GM19023 (cell line): ENCODE measurements around the gene AMZ2.
"Not testable (repeated sequence)": the region's sequence is repeated elsewhere in the genome, so short reads cannot be mapped to it uniquely, and the experiment has no call there.

Experiments used
- ATAC-seq: cut with Tn5 transposase; IDR thresholded peaks from one replicate; pipeline ENCODE4 v1.9.1; 2021; ENCODE audit warnings: mild to moderate bottlenecking, moderate library complexity; ENCODE audit not compliant: unreplicated experiment

The AMZ2 gene

GRCh38 chr17:68247445-68248198 lies at the start of gene AMZ2:
TSS of gene AMZ2 (plus strand) at chr17:68248043. CDS start at chr17:68250188, 2,145 bp downstream.
- peak; percentile 90 for ATAC-seq

GRCh38 chr17:68198931-68199836 lies 48.7 kb upstream of the AMZ2 start:
- ATAC-seq: no peak

GRCh38 chr17:68199837-68200688 lies 47.8 kb upstream of the AMZ2 start:
- ATAC-seq: no peak

- no peak for ATAC-seq
Observed at GRCh38 chr17:68200689-68201417, 47.0 kb upstream of the AMZ2 start.

GRCh38 chr17:68201418-68201771 lies 46.4 kb upstream of the AMZ2 start:
- not testable (repeated sequence) for ATAC-seq

- ATAC-seq: not testable (repeated sequence)
Observed at GRCh38 chr17:68202321-68202720, 45.5 kb upstream of the AMZ2 start.

- peak; percentile 14 for ATAC-seq
Observed at GRCh38 chr17:68204736-68205135, 43.1 kb upstream of the AMZ2 start.

GRCh38 chr17:68205251-68205807 lies 42.5 kb upstream of the AMZ2 start:
- peak; percentile 86 for ATAC-seq

GRCh38 chr17:68205808-68206720 lies 41.8 kb upstream of the AMZ2 start:
- peak; percentile 22 for ATAC-seq

- ATAC-seq: no peak
Observed at GRCh38 chr17:68207651-68208253, 40.1 kb upstream of the AMZ2 start.

GRCh38 chr17:68208651-68209050 lies 39.2 kb upstream of the AMZ2 start:
- ATAC-seq: not testable (repeated sequence)

GRCh38 chr17:68209191-68209900 lies 38.5 kb upstream of the AMZ2 start:
- ATAC-seq: not testable (repeated sequence)

GRCh38 chr17:68210570-68211315 lies 37.1 kb upstream of the AMZ2 start:
- ATAC-seq: no peak

- not testable (repeated sequence) for ATAC-seq
Observed at GRCh38 chr17:68213428-68214411, 34.1 kb upstream of the AMZ2 start.

GRCh38 chr17:68215453-68215852 lies 32.4 kb upstream of the AMZ2 start:
- ATAC-seq: not testable (repeated sequence)

- ATAC-seq: not testable (repeated sequence)
Observed at GRCh38 chr17:68219429-68219828, 28.4 kb upstream of the AMZ2 start.
